Activated naive CD4-positive, alpha-beta T cell (primary cell): Measurements from ENCODE around the gene PCED1B.
"Not testable (repeated sequence)": the region's sequence is repeated elsewhere in the genome, so short reads cannot be mapped to it uniquely, and the experiment has no call there.

ENCODE experiments used
- DNase-seq, 4 experiments: peaks; one replicate each; lab custom pipeline; 2025; lab: John Stamatoyannopoulos, UW

PCED1B gene

GRCh38 chr12:47273191-47273626, 193.8 kb downstream of the PCED1B start:
- DNase-seq, result no peak

- no peak for DNase-seq
These were observed 195.3 kb downstream of the PCED1B start for GRCh38 chr12:47274760-47275159.

GRCh38 chr12:47276253-47276620, 196.8 kb downstream of the PCED1B start:
- DNase-seq, result no peak

DNA sequence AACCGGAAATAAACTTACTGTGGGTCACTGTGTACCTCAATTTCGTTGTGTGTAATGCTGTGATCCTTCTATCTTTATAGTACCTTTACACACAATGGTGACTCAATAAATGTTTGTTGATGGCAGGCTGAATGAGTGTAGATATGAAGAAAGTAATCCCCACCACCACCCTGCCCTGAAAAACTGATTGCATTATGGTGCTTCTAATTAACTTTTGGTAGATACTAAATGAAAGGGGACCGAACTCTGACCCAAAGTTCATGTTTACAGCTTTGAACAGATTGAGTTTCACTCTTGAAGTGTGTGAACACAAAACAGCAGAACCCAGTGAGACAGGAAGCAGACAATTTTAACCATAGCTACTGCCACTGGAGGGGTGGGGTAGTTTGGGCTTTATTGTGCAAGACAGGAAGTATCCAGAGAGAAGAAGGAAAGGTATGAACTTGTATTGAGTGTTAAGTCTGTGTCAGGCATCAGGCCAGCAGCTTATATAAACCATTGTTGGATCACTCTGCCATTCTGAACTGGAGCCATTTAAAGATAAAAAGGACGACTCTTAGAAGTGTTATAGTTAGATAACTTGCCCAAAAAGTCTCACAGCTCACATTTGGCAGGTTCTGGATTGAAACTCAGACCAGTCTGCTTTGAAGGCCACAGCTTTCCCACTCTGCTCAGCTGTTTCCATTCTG, 197.3 kb downstream of the PCED1B start:
- peak in 2 of 4 experiments; percentile 22 to 31 for DNase-seq

DNA sequence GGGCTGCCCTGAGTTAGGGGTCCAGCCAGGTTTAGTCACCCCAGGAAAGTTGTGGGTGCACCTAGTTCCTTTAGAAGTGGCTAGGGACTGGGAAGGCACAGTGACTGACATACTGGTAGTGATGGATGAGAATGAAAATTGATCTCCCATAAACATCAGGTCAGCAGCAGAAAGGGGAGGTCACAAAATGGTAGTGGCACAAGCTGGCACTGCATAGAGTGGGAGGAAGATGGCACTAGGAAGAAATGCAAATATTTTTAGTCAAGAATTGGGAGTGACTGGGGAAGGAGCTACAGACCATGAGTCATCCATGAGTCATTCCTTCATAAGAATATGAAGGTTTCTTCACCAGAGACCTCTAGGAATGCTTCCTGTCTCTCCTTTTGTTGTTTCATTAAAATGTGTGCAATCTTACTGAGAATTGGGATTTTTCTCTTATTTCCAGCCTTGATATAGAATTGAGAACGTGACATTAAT, 198.6 kb downstream of the PCED1B start:
- no peak for DNase-seq

DNA sequence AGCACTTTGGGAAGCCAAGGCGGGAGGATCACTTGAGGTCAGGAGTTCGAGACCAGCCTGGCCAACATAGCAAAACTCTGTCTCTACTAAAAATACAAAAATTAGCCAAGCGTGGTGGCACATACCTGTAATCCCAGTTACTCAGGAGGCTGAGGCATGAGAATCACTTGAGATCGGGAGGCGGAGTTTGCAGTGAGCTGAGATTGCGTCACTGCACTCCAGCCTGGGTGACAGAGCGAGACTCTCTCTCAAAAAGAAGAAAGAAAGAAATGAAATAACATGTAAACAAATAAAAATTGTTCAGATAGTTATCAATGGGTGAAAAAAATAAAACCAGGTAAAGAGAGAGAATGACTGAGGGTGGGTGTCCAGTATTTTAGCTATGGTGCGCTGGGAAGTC, 200.3 kb downstream of the PCED1B start:
- not testable (repeated sequence) for DNase-seq

GRCh38 chr12:47280543-47281300, 201.3 kb downstream of the PCED1B start:
- no peak for DNase-seq

DNA sequence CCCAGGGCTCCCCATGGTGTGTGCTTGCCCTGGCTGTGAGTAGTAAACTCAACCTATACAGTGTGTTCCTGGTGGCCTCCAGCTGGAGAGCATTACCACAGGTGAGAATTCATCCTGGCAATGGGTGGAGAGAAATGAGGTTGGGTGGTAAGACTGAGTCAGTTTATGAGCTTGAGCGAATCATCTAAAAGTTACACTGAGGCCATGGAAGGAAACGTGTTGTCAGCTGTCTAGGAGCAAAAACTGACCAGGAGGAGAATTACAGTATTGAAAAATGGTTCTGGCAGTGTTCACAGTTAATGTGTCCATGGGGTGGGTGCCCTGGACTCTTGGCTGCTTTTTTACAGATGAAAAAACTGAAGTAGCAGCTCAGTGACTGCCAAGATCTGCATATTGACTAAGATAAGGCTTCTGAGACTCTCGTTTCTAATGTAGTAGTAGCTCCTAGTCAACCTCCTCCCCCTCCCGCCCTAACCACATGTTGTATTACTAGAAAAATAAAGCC, 202.3 kb downstream of the PCED1B start:
- DNase-seq, result no peak

GRCh38 chr12:47282206-47282605, 202.8 kb downstream of the PCED1B start:
- DNase-seq, result no peak
